OCI-LY3 (cell line): ENCODE data around the gene CA12.

Experiments
- EZH2phosphoT487 ChIP-seq: fragments of 200-600 bp; shearing (Covaris generic); IDR thresholded peaks from 2 replicates; pipeline ENCODE4 v1.6.1; 2018; ENCODE audit warnings: antibody characterized with exemption, mixed run types, low read depth
- TF ChIP-seq, protein P1 (sequence below): fragments of 200-600, 300-600 bp; sonication (generic); IDR thresholded peaks from 2 replicates; pipeline ENCODE4 v1.5.1; 2014; ENCODE audit warnings: antibody characterized with exemption, low read length, low read depth

- TF ChIP-seq, protein P1, sequence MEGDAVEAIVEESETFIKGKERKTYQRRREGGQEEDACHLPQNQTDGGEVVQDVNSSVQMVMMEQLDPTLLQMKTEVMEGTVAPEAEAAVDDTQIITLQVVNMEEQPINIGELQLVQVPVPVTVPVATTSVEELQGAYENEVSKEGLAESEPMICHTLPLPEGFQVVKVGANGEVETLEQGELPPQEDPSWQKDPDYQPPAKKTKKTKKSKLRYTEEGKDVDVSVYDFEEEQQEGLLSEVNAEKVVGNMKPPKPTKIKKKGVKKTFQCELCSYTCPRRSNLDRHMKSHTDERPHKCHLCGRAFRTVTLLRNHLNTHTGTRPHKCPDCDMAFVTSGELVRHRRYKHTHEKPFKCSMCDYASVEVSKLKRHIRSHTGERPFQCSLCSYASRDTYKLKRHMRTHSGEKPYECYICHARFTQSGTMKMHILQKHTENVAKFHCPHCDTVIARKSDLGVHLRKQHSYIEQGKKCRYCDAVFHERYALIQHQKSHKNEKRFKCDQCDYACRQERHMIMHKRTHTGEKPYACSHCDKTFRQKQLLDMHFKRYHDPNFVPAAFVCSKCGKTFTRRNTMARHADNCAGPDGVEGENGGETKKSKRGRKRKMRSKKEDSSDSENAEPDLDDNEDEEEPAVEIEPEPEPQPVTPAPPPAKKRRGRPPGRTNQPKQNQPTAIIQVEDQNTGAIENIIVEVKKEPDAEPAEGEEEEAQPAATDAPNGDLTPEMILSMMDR: no peak
- no peak for TF ChIP-seq EZH2phosphoT487
Observed at GRCh38 chr15:63409179-63409578, 27.5 kb upstream of the CA12 start.
